ENCODE measurements around the gene GNAO1.

Gene GNAO1

DNA sequence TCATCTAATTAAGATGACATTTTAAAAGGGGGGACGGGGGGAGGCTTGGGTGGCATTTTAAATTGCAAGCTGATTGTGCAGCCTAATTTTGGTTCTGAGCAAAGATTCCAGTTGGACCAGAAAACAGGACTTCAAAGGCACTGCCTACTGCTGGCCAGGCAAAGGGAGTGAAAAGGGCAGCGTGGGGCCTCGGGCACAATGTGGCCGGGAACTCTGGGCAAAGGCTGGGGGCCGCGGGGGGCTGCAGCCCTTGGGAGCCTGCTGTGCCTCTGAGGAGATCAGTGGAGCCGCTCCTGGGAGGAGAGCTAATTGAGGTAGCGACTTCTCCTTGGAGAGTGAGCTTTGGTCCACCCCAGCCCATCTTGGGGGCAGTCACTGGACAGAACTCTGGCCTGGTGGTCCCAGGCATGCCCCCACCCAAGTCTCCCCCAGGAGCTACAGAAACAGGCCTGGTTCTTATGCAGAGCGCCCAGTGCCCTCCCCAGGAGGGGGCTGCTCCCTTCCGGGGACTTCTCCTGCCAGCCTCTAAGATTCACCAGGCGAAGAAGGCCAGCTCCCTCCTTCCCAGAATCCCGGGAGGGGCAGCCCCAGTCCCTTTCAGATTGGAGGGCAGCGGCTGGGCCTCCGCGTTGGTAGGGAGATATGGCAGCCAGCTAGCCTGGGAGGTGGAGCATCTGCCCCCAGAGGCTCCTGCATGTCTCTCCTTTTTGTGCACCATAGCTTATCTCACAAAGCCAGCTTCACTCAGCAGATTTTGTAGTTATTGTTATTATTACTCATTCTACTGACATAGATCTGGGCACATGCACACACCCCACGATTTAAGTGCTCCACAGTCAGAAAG, 115.6 kb downstream of the GNAO1 start:
- H3K9me3 Mint-ChIP-seq, result no peaks in the 10 kb centered on the region
- TF ChIP-seq, protein P1, sequence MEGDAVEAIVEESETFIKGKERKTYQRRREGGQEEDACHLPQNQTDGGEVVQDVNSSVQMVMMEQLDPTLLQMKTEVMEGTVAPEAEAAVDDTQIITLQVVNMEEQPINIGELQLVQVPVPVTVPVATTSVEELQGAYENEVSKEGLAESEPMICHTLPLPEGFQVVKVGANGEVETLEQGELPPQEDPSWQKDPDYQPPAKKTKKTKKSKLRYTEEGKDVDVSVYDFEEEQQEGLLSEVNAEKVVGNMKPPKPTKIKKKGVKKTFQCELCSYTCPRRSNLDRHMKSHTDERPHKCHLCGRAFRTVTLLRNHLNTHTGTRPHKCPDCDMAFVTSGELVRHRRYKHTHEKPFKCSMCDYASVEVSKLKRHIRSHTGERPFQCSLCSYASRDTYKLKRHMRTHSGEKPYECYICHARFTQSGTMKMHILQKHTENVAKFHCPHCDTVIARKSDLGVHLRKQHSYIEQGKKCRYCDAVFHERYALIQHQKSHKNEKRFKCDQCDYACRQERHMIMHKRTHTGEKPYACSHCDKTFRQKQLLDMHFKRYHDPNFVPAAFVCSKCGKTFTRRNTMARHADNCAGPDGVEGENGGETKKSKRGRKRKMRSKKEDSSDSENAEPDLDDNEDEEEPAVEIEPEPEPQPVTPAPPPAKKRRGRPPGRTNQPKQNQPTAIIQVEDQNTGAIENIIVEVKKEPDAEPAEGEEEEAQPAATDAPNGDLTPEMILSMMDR (IDR thresholded peaks at IDR 0.05; ENCODE audit: unreplicated experiment in 3 of 3), result no peak
- H3K36me3 Mint-ChIP-seq (ENCODE audit: low read depth), result no peaks in the 10 kb centered on the region
- H3K27ac Mint-ChIP-seq, result peak overlapping the region in 1 of 3 experiments; percentile 2
- H3K4me3 Mint-ChIP-seq, result no peak overlapping the region
- peaks cover 18% of the 10 kb centered on the region for H3K4me1 Mint-ChIP-seq
- peaks cover 14% of the 10 kb centered on the region for H3K27me3 Mint-ChIP-seq (ENCODE audit: low read depth)

DNA sequence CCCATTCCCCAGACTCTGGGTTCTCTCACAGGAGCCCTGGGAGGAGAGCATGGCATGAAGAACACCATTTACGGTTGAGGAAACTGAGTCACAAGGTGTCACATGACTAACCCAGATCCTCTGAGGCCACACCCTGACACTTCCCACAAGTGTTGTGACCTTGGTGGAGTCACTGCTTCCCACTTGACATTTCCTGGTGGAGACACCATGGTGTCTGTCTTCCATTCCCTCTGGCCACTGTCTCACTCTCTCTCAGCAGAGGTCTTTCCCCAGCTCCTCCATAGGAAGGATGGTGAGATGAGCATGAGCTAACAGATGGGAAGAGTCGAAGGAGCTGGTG, 116.2 kb downstream of the GNAO1 start:
- peaks cover 14% of the 10 kb centered on the region for H3K27me3 Mint-ChIP-seq (ENCODE audit: low read depth)
- H3K9me3 Mint-ChIP-seq, result no peaks in the 10 kb centered on the region
- no peak overlapping the region for H3K4me3 Mint-ChIP-seq
- TF ChIP-seq, protein P1 (IDR thresholded peaks at IDR 0.05; ENCODE audit: unreplicated experiment in 3 of 3), result no peak
- H3K4me1 Mint-ChIP-seq, result peaks cover 14% of the 10 kb centered on the region
- H3K27ac Mint-ChIP-seq, result no peak overlapping the region
- H3K36me3 Mint-ChIP-seq (ENCODE audit: low read depth), result no peaks in the 10 kb centered on the region

DNA sequence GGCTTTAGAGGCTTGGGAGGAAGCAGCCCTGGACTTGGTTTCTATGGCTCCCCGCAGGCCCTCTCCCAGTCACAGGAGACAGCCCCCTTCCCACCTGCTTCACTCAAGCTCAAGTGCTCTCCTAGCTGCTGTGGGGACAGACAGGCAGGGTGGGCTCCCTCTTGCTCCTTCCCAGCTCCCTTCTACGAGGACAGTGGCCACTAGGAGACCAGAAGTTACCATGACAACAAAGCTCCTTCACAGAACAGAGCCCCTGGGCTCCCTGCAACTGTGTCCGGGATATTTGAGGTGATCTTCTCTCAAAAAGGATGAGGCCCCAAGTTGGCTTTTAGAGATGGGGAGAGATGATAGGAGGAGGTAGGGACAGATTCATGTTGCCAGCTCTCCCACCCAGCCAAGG, 117.7 kb downstream of the GNAO1 start:
- H3K9me3 Mint-ChIP-seq, result no peaks in the 10 kb centered on the region
- peaks cover 9% of the 10 kb centered on the region for H3K27me3 Mint-ChIP-seq (ENCODE audit: low read depth)
- H3K36me3 Mint-ChIP-seq (ENCODE audit: low read depth), result no peaks in the 10 kb centered on the region

DNA sequence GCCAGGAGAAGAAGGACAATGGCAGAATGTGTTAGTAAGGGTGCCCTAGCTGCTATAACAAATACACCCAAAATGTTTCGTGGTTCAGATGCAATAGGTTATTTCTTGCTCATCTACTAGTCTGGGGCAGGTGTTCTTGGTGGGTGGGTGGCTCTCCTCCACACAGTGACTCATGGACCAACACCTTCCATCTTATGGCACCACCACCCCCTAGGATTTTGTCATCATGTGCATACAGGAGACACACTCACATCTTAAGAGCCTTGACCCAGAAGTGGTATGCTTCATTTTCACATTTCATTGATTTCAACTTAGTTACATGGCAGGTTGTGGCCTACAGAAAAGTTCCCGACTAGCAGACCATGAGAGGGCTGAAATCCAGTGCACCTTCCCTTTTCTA, 119.4 kb downstream of the GNAO1 start:
- TF ChIP-seq, protein P1 (IDR thresholded peaks at IDR 0.05; ENCODE audit: unreplicated experiment in 3 of 3), result no peak
- peaks cover 9% of the 10 kb centered on the region for H3K27me3 Mint-ChIP-seq (ENCODE audit: low read depth)
- no peaks in the 10 kb centered on the region for H3K36me3 Mint-ChIP-seq (ENCODE audit: low read depth)
- H3K4me1 Mint-ChIP-seq, result peaks cover 9% of the 10 kb centered on the region
- no peak overlapping the region for H3K27ac Mint-ChIP-seq
- no peaks in the 10 kb centered on the region for H3K9me3 Mint-ChIP-seq
- no peak overlapping the region for H3K4me3 Mint-ChIP-seq

More for the DNA sequence above, 117.7 kb downstream of the GNAO1 start:
- TF ChIP-seq, protein P1 (IDR thresholded peaks at IDR 0.05; ENCODE audit: unreplicated experiment in 3 of 3), result no peak
- Mint-ChIP-seq H3K4me1 (peaks cover 10% of the 10 kb centered on the region), H3K27ac (no peak overlapping the region), H3K4me3 (no peak overlapping the region)

DNA sequence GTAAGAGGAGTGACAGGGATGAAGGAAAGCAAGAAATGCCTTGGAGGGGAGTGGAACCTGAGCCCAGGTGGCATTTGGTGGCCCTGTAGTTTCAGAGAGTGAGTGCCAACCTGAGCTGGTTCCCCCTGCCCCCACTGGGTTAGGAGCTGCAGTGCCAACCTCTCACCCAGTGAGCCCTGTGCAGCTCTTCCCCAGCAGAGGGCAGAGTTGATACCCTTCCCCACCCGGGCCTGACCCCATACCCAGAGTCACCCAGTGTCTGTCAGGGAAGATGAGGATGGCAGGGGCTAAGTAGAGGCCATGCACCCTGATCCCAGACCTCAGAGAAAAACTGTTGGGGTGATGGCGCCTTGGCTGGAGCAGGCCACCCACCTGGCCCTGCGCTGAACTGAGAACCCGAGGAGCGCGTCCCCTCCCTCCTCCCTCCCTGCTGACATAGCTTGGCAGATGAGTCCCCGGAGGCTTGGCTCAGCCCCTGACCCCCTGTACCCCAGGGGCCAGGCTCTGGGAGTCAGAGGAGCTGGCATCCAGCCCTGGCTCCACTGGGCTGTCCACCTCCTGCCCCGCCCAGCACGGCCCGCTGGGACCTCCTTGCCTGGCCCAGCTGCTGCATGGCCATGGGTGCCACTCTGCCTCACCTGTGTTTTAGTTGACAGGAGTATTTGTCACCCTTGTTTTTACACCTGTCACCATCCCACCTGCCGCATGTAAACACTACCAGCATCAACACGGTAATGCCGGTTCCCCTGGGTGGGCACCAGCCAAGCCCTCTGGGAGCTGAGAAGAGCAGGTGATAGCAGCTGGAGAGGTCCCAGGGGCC, 120.1 kb downstream of the GNAO1 start:
- Mint-ChIP-seq H3K27me3 (ENCODE audit: low read depth) (peaks cover 8% of the 10 kb centered on the region), H3K27ac (no peak overlapping the region), H3K4me3 (no peak overlapping the region), H3K4me1 (peaks cover 2% of the 10 kb centered on the region), H3K36me3 (ENCODE audit: low read depth) (no peaks in the 10 kb centered on the region), H3K9me3 (no peaks in the 10 kb centered on the region)
- TF ChIP-seq, protein P1 (IDR thresholded peaks at IDR 0.05; ENCODE audit: unreplicated experiment in 3 of 3), result no peak
